Body of pancreas (tissue), 4 donors: ENCODE results near the gene OCLN.
"Not testable (repeated sequence)": the region's sequence is repeated elsewhere in the genome, so short reads cannot be mapped to it uniquely, and the experiment has no call there.

Experiments used
- POLR2A ChIP-seq, 3 donors: fragments of 450-650 bp; IDR thresholded peaks; one replicate each; pipeline ENCODE4 v1.6.1; 2016; ENCODE audit warnings: antibody characterized with exemption in 3 of 3, mild to moderate bottlenecking in 2 of 3
- TF ChIP-seq, protein P1 (sequence below), 7 experiments: fragments of 450-650 bp in 4 of 7; fragments of 200-600 bp in 3 of 7; sonication (generic) in 3 of 7; IDR thresholded peaks; one replicate each; pipeline ENCODE4 v1.5.1; 2016 to 2019; ENCODE audit warnings: antibody characterized with exemption in 7 of 7

- TF ChIP-seq, protein P1, sequence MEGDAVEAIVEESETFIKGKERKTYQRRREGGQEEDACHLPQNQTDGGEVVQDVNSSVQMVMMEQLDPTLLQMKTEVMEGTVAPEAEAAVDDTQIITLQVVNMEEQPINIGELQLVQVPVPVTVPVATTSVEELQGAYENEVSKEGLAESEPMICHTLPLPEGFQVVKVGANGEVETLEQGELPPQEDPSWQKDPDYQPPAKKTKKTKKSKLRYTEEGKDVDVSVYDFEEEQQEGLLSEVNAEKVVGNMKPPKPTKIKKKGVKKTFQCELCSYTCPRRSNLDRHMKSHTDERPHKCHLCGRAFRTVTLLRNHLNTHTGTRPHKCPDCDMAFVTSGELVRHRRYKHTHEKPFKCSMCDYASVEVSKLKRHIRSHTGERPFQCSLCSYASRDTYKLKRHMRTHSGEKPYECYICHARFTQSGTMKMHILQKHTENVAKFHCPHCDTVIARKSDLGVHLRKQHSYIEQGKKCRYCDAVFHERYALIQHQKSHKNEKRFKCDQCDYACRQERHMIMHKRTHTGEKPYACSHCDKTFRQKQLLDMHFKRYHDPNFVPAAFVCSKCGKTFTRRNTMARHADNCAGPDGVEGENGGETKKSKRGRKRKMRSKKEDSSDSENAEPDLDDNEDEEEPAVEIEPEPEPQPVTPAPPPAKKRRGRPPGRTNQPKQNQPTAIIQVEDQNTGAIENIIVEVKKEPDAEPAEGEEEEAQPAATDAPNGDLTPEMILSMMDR (IDR thresholded peaks at IDR 0.05): not testable (repeated sequence)
- TF ChIP-seq POLR2A (IDR thresholded peaks at IDR 0.05): not testable (repeated sequence)
Observed at GRCh38 chr5:69541347-69541746, 48.8 kb downstream of the OCLN start.
